OCI-M1 (cell line): ENCODE data around the gene HOXD1.

ENCODE experiments used
- DNase-seq: peaks from one replicate; lab custom pipeline; 2025; lab: John Stamatoyannopoulos, UW

The HOXD1 gene

GRCh38 chr2:176152350-176153181 is 35.9 kb upstream of the HOXD1 start:
- DNase-seq, result no peak

- DNase-seq, result no peak
Observed at GRCh38 chr2:176154576-176155252, 33.8 kb upstream of the HOXD1 start.

DNA sequence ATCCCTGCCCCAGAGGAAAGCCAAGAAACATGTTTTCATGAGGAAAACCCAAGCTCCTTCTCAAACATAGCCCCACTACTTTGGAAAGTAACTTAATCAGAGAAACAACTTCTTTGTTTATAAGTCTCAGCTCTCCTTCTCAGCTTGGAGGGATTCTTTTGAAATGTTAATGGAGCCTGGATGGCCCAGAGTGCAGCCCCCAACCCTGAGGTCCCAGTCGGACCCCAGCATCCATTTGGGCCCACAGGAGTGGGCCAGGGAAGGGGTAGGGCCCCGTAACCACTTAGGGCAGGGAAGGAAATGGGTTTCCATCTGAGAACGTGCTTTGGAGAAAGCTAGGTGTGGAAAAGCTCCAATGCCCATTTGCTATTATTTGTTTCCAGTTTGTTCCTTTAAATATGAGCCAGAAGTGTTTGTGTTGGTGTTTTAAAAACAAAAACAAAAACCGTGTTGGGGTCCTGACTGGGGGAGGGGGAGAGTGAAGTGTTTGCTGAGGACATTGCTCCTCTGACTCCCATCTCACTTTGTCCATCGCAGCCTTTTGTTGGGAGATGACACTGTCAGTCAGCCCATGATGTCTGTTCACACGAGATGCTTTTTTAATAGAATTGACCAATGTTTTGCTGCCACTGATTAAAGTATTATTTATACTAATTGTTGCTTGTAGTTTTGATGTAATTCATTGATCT is 33.0 kb upstream of the HOXD1 start:
- DNase-seq, result no peak

DNA sequence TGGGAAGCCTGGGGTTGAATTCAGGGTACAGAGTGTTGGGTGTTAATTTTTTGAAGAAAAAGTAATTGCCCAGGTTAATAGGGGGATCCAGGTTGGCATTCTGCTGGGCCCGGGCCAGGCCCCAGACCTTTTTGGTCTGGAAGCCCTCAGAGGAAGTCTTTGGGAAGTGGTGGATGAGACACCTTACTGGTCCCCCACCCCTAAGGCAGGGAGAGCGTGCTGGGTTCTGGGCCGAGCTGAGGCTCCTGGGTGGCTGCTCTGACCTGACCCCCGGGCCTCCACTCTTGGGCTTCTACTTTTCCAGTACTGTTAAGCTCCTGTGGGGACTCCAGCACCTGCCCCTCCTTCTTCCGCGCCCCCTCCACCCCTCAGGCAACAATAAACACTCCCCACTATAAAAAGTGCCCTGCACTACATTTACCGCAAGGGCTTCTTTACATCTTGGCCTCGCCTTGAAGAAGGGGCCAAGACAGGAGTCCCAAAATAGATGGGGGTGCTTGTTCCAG is 32.1 kb upstream of the HOXD1 start:
- no peak for DNase-seq

GRCh38 chr2:176156807-176157498 is 31.5 kb upstream of the HOXD1 start, which contains the start of gene HOXD3:
Gene HOXD3, plus strand, starts transcription at chr2:176157307. Its CDS starts 11,808 bp downstream, at chr2:176169115.
- DNase-seq, result no peak

DNA sequence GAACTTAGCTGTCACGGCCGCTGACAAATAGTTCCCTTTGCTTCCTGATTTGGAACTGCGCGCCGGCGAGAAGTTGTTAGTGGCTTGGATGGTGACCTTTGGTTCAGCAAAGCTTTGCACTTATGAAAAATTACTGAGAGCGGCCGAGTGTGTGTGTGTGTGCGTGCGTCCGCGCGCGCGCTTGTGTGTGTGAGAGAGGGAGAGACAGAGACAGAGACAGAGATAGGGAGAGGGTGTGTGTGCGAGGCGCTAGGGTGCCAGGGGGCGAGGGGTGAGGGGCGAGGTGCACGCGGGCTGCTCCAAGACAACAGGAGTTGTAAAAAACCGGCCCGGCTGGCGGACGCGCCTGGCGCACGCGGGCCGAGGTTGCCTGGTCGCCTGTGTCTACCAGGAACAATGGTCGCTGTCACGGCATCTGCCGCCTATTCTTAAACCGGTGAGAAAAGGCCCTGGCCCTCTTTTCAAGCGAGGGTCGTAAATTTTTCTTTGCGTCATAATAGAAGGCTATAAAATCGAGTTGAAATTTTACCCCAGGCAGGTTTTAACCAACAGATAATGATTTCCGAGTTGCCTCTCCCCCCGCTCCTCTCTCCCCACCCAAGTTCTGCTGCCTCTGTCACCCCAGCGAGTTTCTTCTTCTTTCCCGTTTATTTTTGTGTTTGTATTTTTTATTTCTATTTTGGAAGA is 30.8 kb upstream of the HOXD1 start:
- DNase-seq, result no peak

- no peak for DNase-seq
Observed at GRCh38 chr2:176158186-176158591, 30.3 kb upstream of the HOXD1 start.

- no peak for DNase-seq
Observed at GRCh38 chr2:176158855-176159662, 29.4 kb upstream of the HOXD1 start.

DNA sequence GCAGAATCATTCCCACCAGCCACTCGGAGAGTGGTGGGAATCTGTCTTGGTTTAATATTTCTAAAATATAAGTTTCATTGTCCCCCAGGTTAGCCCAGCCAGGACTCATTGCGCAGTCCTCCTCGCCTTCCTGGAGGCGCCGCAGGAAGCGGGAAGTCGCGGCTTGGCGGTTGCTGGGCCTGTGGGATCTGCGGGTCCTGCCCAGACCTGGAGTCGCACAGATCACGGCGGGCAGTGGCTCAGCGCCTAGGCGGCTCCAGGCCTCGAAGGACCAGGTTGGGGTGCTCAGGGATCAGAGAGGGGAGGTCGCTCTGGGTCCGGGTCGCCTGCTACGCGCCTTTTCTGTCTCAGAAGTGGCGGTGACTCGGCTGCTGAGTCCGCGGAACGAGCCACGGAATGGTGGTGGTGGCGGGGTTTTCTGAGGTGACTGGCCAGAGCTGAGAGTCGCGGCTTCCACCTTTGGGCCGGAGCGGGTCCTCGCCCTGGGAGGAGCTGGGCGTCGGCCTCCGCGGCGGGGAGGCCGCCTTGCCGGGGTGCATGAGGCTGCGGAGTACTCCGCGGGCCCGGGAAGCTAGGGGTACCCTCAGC is 28.7 kb upstream of the HOXD1 start:
- no peak for DNase-seq

GRCh38 chr2:176160251-176160985 is 28.1 kb upstream of the HOXD1 start:
- no peak for DNase-seq

GRCh38 chr2:176160986-176161824 is 27.3 kb upstream of the HOXD1 start:
- no peak for DNase-seq

DNA sequence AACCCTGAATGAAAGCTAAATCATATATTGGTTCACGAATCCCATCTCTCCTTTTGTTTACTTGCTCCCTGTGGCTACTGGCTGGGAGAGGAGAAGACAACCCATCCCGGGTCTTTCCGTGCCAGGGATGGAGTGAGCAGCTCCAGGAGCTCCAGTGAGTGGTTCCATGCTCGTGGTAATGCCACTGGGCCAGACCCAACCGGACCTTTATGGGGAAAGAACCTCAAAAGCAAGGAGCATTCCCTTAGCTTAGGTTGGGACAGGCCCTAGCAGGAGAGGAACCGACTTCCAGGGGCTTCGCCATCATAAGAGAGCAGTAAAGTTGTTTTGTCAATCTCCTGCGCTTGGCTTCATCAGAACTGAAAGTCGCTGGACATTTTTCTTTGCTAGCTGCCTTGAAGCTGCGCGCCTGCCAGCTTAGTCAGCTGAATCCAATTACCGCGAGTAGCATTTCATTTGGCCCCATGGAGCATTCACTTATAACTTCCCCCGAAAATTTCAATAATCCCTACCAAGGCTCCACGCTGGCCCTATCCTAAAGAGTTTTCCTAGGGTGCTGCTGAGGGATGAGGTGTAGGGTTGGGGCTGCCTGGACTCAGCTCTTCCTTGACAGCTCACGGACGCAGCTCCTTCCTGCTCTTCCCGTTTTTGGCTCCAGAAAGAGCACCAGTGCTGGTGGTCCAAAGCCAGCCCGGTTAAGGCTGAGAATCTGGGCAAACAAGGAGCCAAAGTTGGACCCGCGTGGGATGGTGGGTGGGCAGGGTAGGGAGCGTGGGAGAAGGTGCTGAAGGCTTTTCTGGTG is 26.4 kb upstream of the HOXD1 start:
- no peak for DNase-seq

DNA sequence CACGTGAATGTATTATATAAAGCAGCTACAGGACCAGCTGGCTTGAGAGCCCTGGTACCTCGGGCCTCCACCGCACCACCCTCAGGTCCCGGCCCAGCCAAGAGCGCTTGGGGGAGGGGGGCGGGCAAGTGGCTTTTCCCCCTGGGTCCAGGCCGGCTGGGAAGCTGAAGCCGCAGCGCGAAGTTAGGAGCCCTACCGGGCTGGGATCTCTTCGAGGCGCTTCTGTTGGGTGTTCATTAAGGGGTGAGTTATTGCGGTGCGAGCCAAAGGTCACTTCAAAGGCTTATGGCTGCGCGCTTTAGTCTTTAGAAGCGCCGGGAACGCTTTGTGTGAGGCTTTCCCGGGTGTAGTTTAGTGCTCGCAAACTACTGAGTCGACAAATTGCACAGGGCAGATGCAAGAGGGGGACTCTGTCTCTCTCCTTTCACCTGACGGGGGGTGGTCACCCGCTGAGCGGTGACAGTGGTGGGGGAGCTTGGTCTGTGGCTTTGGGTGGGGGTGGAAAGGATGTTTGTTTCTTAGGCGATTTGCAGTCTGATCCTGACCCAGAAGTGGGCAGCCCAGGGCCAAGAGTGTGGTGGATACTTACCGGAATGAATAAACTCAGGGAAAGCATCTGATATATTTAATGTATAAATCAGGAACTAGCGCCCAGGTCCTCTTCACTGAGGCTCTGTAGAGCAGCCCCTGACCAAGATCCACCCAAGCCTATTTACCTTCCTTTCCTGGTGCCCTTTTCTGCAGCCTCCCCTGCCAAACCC is 25.4 kb upstream of the HOXD1 start:
- no peak for DNase-seq

DNA sequence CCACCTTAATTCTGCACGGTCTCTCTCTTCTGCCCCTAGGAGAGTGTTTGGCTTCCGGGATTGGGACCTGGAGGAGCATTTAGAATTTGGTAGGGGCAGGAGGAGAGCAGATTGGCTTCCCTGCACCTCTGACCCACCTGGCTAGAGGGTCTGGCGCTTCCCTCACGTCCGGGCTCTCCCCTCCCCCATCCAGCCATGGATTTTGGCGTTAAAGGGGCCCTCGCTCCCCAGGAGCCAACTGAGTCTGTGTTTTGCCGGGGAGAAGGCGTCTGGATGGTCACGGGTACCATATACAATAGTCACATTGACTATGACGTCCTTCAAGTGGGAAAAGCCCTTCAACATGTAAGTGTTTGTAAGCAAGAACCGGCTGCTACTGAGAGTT is 24.8 kb upstream of the HOXD1 start:
- DNase-seq, result no peak

- DNase-seq, result no peak
Observed at GRCh38 chr2:176164201-176164600, 24.3 kb upstream of the HOXD1 start.

DNA sequence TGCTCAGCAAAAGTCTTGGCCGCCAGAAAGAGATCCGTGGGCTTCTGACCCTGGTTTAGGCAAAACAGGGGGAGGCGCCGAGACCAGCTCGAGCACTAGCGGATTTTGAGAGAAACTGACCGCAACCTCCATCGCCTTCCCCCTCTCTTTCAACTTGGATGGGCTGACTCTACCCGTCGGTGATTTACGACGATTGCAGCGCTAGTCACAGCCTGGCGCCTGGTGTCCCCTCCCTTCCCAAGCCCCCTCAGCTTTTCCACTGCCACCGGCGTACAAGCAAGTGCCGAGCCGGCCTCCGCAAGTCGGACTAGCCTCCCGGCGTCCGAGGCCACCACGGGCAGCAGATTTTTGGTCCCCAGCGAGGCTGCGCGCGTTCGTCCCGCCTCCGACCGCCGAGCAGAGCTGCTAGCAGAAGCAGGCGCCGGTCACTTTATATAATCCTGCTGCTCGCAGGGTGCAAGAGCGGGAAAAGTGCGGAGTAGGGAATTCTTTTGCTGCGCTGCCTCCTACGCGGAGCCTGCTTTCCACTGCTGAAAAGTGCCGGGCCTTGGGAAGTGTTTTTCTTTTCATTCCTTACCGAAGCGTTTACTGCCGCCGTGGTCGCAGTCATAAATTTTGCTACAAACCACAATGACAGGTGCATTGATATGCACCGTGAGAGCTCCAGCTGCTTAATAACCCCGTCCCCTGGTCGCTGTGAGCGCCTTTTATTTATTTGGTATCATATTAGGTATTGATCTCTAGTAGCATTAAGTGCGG is 23.7 kb upstream of the HOXD1 start:
- no peak for DNase-seq
